HCT116 (cell line): Measurements from ENCODE around the gene AKT1.
A peak's percentile ranks its signal among the peaks of the same experiment; 100 is the strongest.

Experiments
- POLR2A ChIP-seq: IDR thresholded peaks from 2 replicates; pipeline ENCODE4 v1.7.0; 2011; ENCODE audit warnings: borderline replicate concordance; ENCODE audit not compliant: insufficient read depth, insufficient read length; ENCODE audit errors: extremely low read depth
- POLR2AphosphoS5 ChIP-seq: IDR thresholded peaks from 2 replicates; pipeline ENCODE4 v1.6.1; 2011; ENCODE audit warnings: mild to moderate bottlenecking, low read depth, low read length, moderate library complexity
- RAD21 ChIP-seq: IDR thresholded peaks from 2 replicates; pipeline ENCODE4 v1.6.1; 2012; ENCODE audit warnings: low read depth, mild to moderate bottlenecking
- SIN3A ChIP-seq: IDR thresholded peaks from 2 replicates; pipeline ENCODE4 v1.6.1; 2012; ENCODE audit warnings: low read depth
- YY1 ChIP-seq: IDR thresholded peaks from 2 replicates; pipeline ENCODE4 v1.6.1; 2011; ENCODE audit warnings: low read length, low read depth, moderate library complexity, mild to moderate bottlenecking; ENCODE audit not compliant: insufficient replicate concordance; ENCODE audit errors: extremely low read depth
- ZNF274 ChIP-seq: fragments of 200-500 bp; sonication (Bioruptor generic); IDR thresholded peaks from 2 replicates; pipeline ENCODE4 v1.6.1; 2014; ENCODE audit warnings: mild to moderate bottlenecking, low read depth, low read length, inconsistent platforms
- TF ChIP-seq, protein P1 (sequence below): IDR thresholded peaks from 2 replicates; pipeline ENCODE4 v1.6.1; 2012
- TF ChIP-seq, protein P2 (sequence below), 3 experiments: fragments of 200-600 bp in 1 of 3; sonication (generic) in 1 of 3; IDR thresholded peaks in 2 of 3; conservative IDR thresholded peaks in 1 of 3; 2 replicates each; pipeline ENCODE4 v1.5.1; 2012 to 2017; ENCODE audit warnings: low read depth in 2 of 3, low read length in 2 of 3, antibody characterized with exemption in 1 of 3, borderline replicate concordance in 1 of 3, control low read depth in 1 of 3, mild to moderate bottlenecking in 1 of 3, mixed read lengths in 1 of 3, mixed run types in 1 of 3, moderate library complexity in 1 of 3; ENCODE audit not compliant: insufficient read depth in 1 of 3
- TF ChIP-seq, protein P3 (sequence below): IDR thresholded peaks from 2 replicates; pipeline ENCODE4 v1.6.1; 2011; ENCODE audit warnings: mild to moderate bottlenecking, low read length, moderate library complexity; ENCODE audit not compliant: insufficient replicate concordance; ENCODE audit errors: extremely low read depth

DNA sequence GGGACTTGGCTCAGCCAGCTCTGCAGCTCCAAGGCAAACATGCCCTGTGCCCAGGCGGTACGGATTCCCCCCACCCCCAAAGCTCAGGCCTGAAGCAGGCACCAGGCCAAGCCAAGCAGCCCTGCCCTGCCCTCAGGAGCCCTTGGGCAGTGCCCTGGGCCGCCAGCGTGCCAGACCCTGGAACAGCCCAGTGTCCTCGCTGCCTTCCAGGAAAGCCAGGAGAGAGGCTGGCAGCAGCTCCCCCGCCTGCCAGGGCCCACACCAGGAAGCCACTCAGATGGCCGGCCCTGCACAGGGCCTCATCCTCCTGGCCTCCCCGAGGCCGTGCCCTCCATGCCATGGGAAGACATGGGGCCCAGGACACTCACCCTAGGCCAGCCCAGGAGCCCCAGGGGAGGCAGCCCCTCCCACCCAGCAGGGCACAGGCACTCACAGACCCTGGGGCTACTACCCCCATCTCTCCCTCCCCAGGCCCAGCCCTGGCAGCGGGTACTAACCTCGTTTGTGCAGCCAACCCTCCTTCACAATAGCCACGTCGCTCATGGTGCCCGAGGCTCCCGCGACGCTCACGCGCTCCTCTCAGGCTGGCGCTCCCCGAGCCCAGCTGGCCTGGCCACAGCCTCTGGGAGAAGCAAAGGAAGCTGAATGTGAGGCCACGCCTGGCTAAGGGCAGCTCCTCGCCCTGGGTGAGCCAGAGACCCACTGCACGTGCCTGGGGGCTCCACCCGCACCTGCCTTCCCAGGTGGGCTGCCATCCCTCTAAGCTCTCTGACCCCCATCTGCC is 3.3 kb downstream of the AKT1 start:
- TF ChIP-seq, protein P1, sequence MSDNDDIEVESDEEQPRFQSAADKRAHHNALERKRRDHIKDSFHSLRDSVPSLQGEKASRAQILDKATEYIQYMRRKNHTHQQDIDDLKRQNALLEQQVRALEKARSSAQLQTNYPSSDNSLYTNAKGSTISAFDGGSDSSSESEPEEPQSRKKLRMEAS: no peak
- TF ChIP-seq POLR2AphosphoS5 (0 out of 2 replicates have a peak, but pooled peaks have one; percentile 16), RAD21 (no peak), YY1 (no peak), SIN3A (no peak), POLR2A (no peak), ZNF274 (no peak)
- TF ChIP-seq, protein P2, sequence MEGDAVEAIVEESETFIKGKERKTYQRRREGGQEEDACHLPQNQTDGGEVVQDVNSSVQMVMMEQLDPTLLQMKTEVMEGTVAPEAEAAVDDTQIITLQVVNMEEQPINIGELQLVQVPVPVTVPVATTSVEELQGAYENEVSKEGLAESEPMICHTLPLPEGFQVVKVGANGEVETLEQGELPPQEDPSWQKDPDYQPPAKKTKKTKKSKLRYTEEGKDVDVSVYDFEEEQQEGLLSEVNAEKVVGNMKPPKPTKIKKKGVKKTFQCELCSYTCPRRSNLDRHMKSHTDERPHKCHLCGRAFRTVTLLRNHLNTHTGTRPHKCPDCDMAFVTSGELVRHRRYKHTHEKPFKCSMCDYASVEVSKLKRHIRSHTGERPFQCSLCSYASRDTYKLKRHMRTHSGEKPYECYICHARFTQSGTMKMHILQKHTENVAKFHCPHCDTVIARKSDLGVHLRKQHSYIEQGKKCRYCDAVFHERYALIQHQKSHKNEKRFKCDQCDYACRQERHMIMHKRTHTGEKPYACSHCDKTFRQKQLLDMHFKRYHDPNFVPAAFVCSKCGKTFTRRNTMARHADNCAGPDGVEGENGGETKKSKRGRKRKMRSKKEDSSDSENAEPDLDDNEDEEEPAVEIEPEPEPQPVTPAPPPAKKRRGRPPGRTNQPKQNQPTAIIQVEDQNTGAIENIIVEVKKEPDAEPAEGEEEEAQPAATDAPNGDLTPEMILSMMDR (IDR thresholded peaks at IDR 0.05 in 2 of 3, conservative IDR thresholded peaks at IDR 0.05 in 1 of 3; ENCODE audit: borderline replicate concordance in 1 of 3, insufficient read depth in 1 of 3, low read depth in 2 of 3, low read length in 2 of 3): no peak
- TF ChIP-seq, protein P3, sequence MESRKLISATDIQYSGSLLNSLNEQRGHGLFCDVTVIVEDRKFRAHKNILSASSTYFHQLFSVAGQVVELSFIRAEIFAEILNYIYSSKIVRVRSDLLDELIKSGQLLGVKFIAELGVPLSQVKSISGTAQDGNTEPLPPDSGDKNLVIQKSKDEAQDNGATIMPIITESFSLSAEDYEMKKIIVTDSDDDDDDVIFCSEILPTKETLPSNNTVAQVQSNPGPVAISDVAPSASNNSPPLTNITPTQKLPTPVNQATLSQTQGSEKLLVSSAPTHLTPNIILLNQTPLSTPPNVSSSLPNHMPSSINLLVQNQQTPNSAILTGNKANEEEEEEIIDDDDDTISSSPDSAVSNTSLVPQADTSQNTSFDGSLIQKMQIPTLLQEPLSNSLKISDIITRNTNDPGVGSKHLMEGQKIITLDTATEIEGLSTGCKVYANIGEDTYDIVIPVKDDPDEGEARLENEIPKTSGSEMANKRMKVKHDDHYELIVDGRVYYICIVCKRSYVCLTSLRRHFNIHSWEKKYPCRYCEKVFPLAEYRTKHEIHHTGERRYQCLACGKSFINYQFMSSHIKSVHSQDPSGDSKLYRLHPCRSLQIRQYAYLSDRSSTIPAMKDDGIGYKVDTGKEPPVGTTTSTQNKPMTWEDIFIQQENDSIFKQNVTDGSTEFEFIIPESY: no peak
